HCT116 (cell line): Measurements from ENCODE around the gene DLEC1.

Experiments used
- CTCF ChIP-seq, 3 experiments: fragments of 200-600 bp in 1 of 3; sonication (generic) in 1 of 3; IDR thresholded peaks in 2 of 3; conservative IDR thresholded peaks in 1 of 3; 2 replicates each; pipeline ENCODE4 v1.5.1; 2012 to 2017; ENCODE audit warnings: low read depth in 2 of 3, low read length in 2 of 3, antibody characterized with exemption in 1 of 3, borderline replicate concordance in 1 of 3, control low read depth in 1 of 3, mild to moderate bottlenecking in 1 of 3, mixed read lengths in 1 of 3, mixed run types in 1 of 3, moderate library complexity in 1 of 3; ENCODE audit not compliant: insufficient read depth in 1 of 3
- ELF1 ChIP-seq: IDR thresholded peaks from 2 replicates; pipeline ENCODE4 v1.6.1; 2012; ENCODE audit warnings: low read depth, borderline replicate concordance
- EZH2 ChIP-seq: fragments of 200-600 bp; sonication (generic); IDR thresholded peaks from 2 replicates; pipeline ENCODE4 v1.6.1; 2017; ENCODE audit warnings: antibody characterized with exemption, mixed run types
- EZH2phosphoT487 ChIP-seq: fragments of 200-600 bp; IDR thresholded peaks from 2 replicates; pipeline ENCODE4 v1.6.1; 2018; ENCODE audit warnings: antibody characterized with exemption, borderline replicate concordance
- POLR2A ChIP-seq: IDR thresholded peaks from 2 replicates; pipeline ENCODE4 v1.7.0; 2011; ENCODE audit warnings: borderline replicate concordance; ENCODE audit not compliant: insufficient read depth, insufficient read length; ENCODE audit errors: extremely low read depth
- POLR2AphosphoS5 ChIP-seq: IDR thresholded peaks from 2 replicates; pipeline ENCODE4 v1.6.1; 2011; ENCODE audit warnings: mild to moderate bottlenecking, low read depth, low read length, moderate library complexity
- RAD21 ChIP-seq: IDR thresholded peaks from 2 replicates; pipeline ENCODE4 v1.6.1; 2012; ENCODE audit warnings: low read depth, mild to moderate bottlenecking
- REST ChIP-seq: IDR thresholded peaks from 2 replicates; pipeline ENCODE4 v1.6.1; 2012; ENCODE audit warnings: low read depth

GRCh38 chr3:38006445-38006995 lies 32.5 kb upstream of the DLEC1 start:
- TF ChIP-seq CTCF (IDR thresholded peaks at IDR 0.05 in 2 of 3, conservative IDR thresholded peaks at IDR 0.05 in 1 of 3; ENCODE audit: borderline replicate concordance in 1 of 3, insufficient read depth in 1 of 3, low read depth in 2 of 3, low read length in 2 of 3) (no peak), REST (no peak), POLR2A (no peak), EZH2phosphoT487 (no peak), EZH2 (no peak), ELF1 (no peak), RAD21 (no peak), POLR2AphosphoS5 (no peak)
